K562 (cell line): ENCODE measurements around the gene GLE1. TPM values are rescaled to one million over a fixed set of nuclear protein-coding genes. Genes with fewer than 3 reads are reported as not detected.

ENCODE experiments used
- BCL6 ChIP-seq: fragments of 250-450 bp; sonication (Bioruptor Pico); IDR thresholded peaks from 2 replicates; pipeline ENCODE4 v1.4.0; 2020
- DDX20 ChIP-seq: fragments of 450-650 bp; IDR thresholded peaks from 2 replicates; pipeline ENCODE4 v1.6.1; 2016; ENCODE audit warnings: missing genetic modification characterization, low read depth, mild to moderate bottlenecking, missing compliant biosample characterization, moderate library complexity
- HMG20A ChIP-seq: fragments of 450-650 bp; formaldehyde crosslinking; conservative IDR thresholded peaks from 2 replicates; pipeline ENCODE4 v1.4.0; 2020; ENCODE audit warnings: mild to moderate bottlenecking, mixed read lengths
- ZBTB40 ChIP-seq, 2 experiments: fragments of 450-650 bp in 1 of 2; sonication (generic) in 1 of 2; formaldehyde crosslinking in 1 of 2; IDR thresholded peaks; 2 replicates each; pipeline versions ENCODE4 v1.7.1 to v1.9.0; 2016 to 2022; ENCODE audit warnings: inconsistent platforms in 1 of 2, mild to moderate bottlenecking in 1 of 2, missing genetic modification reagents in 1 of 2
- ZNF778 ChIP-seq: fragments of 450-650 bp; formaldehyde crosslinking; IDR thresholded peaks from 2 replicates; pipeline ENCODE4 v1.4.0; 2020; ENCODE audit warnings: mild to moderate bottlenecking, moderate library complexity
- polyA plus RNA-seq, 8 experiments: library from polyadenylated mRNA; depleted of rRNA in 4 of 8; stranded (reverse) in 5 of 8; unstranded in 3 of 8; fragments of >200 nt; fragmentation: Nextera tagmentation in 2 of 8; fragmentation: Illumina TruSeq in 1 of 8; extraction: Ambion mirVana in 2 of 8; extraction: Trizol in 1 of 8; gene quantifications; 2 replicates each; pipeline versions ENCODE4 v1.2.1 to v1.2.3, GENCODE V29; 2011 to 2014; ENCODE audit warnings: inconsistent platforms in 1 of 8, missing spikeins in 1 of 8
- total RNA-seq, 7 experiments: library from RNA; depleted of rRNA in 6 of 7; stranded (reverse); fragments of >200 nt in 6 of 7; fragmentation: Illumina TruSeq in 2 of 7; extraction: Trizol in 2 of 7; gene quantifications; 2 replicates each; pipeline versions ENCODE4 v1.2.1 to v1.2.3, GENCODE V29; 2011 to 2021; ENCODE audit warnings: low replicate concordance in 1 of 7
- TF ChIP-seq, protein P1 (sequence below): sonication (generic); formaldehyde crosslinking; IDR thresholded peaks from 2 replicates; pipeline ENCODE4 v1.8.0; 2022; ENCODE audit warnings: mild to moderate bottlenecking, missing genetic modification reagents
- TF ChIP-seq, protein P2 (sequence below): sonication (generic); formaldehyde crosslinking; IDR thresholded peaks from 2 replicates; pipeline ENCODE4 v1.8.0; 2023; ENCODE audit warnings: missing genetic modification reagents, mild to moderate bottlenecking, borderline replicate concordance
- TF ChIP-seq, protein P3 (sequence below), 2 experiments: fragments of 250-450 bp in 1 of 2; fragments of 450-650 bp in 1 of 2; sonication (Bioruptor Pico) in 1 of 2; IDR thresholded peaks; 2 replicates each; pipeline versions ENCODE4 v1.6.1 to v1.8.0; 2016 to 2021; ENCODE audit warnings: mild to moderate bottlenecking in 2 of 2, moderate library complexity in 2 of 2, missing compliant biosample characterization in 1 of 2, missing genetic modification characterization in 1 of 2

Gene GLE1
- total and polyA plus RNA-seq, 9 of the 15 experiments (the other 6 are each of a cell fraction or from before 2014, with no cell fraction given) = 15.9 to 44.8 (median 37.6) TPM

DNA sequence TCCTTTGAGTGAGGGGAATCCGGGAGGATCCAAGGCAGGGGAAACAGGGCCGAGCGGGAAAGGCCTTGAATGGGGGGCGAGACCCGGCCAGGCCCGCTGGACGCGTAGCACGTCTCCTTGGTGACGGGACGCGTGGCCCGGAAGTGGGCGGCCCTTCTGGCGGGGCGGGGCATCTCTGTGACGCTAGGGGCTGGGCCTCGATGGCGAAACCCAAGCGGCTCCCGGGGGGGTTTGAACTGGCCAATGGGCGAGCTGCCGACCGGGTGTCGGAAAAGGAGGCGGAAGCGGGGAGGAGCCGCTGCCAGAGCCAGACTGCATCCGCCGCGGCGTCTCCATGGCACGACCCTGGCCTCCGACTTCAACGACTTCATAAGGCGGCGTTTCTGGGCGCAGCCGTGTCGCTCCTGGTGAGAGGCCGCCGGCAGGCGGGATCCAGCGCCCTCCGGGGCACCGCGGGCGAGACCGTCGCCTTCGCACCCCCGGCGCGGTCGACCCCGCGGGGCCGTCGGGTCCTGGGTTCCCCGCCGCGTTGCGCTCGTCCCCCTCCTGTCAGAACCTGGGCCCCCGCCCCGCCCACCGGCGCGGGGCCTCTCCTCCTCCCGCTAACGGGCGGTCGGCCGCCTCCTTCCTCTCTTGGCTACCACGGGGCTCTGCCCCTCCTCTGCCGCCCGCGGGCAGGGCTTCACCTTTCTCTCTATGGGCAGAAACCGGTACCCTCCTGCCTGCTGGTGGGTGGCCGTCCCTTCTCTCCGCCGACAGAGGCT lies 48.5 kb upstream of the GLE1 start, which contains the start of gene ODF2 (continued):
- TF ChIP-seq, protein P1, sequence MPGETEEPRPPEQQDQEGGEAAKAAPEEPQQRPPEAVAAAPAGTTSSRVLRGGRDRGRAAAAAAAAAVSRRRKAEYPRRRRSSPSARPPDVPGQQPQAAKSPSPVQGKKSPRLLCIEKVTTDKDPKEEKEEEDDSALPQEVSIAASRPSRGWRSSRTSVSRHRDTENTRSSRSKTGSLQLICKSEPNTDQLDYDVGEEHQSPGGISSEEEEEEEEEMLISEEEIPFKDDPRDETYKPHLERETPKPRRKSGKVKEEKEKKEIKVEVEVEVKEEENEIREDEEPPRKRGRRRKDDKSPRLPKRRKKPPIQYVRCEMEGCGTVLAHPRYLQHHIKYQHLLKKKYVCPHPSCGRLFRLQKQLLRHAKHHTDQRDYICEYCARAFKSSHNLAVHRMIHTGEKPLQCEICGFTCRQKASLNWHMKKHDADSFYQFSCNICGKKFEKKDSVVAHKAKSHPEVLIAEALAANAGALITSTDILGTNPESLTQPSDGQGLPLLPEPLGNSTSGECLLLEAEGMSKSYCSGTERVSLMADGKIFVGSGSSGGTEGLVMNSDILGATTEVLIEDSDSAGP (CRISPR knock-in tag) = no peak
- TF ChIP-seq DDX20 (no peak), ZBTB40 (IDR thresholded peaks at IDR 0.05) (peak; percentile 71), ZBTB40 (CRISPR knock-in tag; IDR thresholded peaks at IDR 0.05) (no peak), ZNF778 (no peak), BCL6 (CRISPR knock-in tag) (no peak), HMG20A (CRISPR knock-in tag) (no peak)
- TF ChIP-seq, protein P2, sequence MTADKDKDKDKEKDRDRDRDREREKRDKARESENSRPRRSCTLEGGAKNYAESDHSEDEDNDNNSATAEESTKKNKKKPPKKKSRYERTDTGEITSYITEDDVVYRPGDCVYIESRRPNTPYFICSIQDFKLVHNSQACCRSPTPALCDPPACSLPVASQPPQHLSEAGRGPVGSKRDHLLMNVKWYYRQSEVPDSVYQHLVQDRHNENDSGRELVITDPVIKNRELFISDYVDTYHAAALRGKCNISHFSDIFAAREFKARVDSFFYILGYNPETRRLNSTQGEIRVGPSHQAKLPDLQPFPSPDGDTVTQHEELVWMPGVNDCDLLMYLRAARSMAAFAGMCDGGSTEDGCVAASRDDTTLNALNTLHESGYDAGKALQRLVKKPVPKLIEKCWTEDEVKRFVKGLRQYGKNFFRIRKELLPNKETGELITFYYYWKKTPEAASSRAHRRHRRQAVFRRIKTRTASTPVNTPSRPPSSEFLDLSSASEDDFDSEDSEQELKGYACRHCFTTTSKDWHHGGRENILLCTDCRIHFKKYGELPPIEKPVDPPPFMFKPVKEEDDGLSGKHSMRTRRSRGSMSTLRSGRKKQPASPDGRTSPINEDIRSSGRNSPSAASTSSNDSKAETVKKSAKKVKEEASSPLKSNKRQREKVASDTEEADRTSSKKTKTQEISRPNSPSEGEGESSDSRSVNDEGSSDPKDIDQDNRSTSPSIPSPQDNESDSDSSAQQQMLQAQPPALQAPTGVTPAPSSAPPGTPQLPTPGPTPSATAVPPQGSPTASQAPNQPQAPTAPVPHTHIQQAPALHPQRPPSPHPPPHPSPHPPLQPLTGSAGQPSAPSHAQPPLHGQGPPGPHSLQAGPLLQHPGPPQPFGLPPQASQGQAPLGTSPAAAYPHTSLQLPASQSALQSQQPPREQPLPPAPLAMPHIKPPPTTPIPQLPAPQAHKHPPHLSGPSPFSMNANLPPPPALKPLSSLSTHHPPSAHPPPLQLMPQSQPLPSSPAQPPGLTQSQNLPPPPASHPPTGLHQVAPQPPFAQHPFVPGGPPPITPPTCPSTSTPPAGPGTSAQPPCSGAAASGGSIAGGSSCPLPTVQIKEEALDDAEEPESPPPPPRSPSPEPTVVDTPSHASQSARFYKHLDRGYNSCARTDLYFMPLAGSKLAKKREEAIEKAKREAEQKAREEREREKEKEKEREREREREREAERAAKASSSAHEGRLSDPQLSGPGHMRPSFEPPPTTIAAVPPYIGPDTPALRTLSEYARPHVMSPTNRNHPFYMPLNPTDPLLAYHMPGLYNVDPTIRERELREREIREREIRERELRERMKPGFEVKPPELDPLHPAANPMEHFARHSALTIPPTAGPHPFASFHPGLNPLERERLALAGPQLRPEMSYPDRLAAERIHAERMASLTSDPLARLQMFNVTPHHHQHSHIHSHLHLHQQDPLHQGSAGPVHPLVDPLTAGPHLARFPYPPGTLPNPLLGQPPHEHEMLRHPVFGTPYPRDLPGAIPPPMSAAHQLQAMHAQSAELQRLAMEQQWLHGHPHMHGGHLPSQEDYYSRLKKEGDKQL = no peak
- TF ChIP-seq, protein P3, sequence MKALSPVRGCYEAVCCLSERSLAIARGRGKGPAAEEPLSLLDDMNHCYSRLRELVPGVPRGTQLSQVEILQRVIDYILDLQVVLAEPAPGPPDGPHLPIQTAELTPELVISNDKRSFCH (CRISPR knock-in tag; IDR thresholded peaks at IDR 0.05) = no peak
- TF ChIP-seq, protein P3 (tag; IDR thresholded peaks at IDR 0.05) = no peak
